ENCODE results near the gene AMIGO2.
A peak's percentile ranks its signal among the peaks of the same experiment; 100 is the strongest.

Gene AMIGO2

DNA sequence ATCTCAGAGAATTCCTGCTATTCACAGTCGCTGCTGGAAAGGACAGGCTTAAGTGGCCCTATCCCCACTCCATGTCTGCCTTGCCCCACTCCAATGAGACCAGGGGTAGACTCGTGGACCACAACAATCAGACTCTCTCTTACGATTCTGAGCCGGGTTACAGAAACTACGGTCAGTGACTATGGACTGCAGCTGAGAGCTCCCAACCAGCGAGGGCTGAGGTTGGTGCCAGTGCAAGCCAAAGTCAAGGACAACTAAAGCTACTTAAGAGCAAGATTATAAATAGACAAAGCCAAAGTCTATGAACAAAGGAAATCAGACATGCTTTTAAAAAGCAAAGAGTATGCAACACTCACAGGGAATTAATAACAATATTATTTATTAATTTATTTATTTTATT lies 18.3 kb upstream of the AMIGO2 start:
- H3K27ac ChIP-seq (ENCODE audit: low read depth, low read length, severe bottlenecking) = no peak overlapping the region
- H3K4me3 ChIP-seq (ENCODE audit: extremely low read depth, insufficient read depth, low read length, poor library complexity, severe bottlenecking) = no peak overlapping the region
- peaks cover 18% of the 10 kb centered on the region for H3K4me1 ChIP-seq (ENCODE audit: control insufficient read depth, insufficient read depth, low read length, poor library complexity, severe bottlenecking)
- no peaks in the 10 kb centered on the region for H3K36me3 ChIP-seq (ENCODE audit: control insufficient read depth, insufficient read depth, low read length)
- no peaks in the 10 kb centered on the region for H3K9me3 ChIP-seq (ENCODE audit: control insufficient read depth, low read length)
- 92 to 98% methylated on average over 5 of the region's 6 CpGs for WGBS, 2 experiments (ENCODE audit: insufficient coverage in 2 of 2)

DNA sequence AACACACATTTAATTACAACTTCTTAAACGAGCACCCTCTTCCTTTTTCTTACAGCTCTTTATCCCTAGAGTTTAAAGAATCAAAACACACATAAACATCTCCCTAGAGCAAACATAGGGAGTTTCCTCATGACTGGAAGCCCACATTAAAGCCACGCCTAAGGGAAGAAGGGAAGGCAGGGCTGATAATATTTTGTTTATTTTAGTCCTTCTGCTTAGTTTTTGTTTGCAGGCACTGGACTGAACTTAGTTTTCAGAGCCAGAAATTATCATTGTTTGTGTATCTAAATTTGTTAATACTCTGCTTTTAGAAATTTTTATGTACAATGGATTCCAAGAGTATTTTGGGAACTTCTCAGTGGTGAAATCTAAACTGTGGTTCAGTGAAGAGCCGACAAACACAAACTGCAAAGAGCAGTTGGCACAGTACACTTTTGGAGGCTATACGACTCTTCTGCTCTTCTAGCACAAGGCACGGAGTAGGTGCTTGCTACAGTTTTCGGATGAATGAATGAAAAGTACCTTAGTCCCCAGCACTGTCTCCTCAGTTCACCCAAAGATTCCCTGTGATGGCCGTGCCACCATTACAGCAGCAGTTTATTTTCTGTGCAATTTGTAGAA lies 17.6 kb upstream of the AMIGO2 start:
- H3K36me3 ChIP-seq (ENCODE audit: control insufficient read depth, insufficient read depth, low read length) = no peaks in the 10 kb centered on the region
- H3K27ac ChIP-seq (ENCODE audit: low read depth, low read length, severe bottlenecking) = no peak overlapping the region
- H3K9me3 ChIP-seq (ENCODE audit: control insufficient read depth, low read length) = no peaks in the 10 kb centered on the region
- H3K4me3 ChIP-seq (ENCODE audit: extremely low read depth, insufficient read depth, low read length, poor library complexity, severe bottlenecking) = no peak overlapping the region
- WGBS, 2 experiments (ENCODE audit: insufficient coverage in 2 of 2) = 94 to 97% methylated on average over 4 to 6 of the region's 7 CpGs
- peaks cover 18% of the 10 kb centered on the region for H3K4me1 ChIP-seq (ENCODE audit: control insufficient read depth, insufficient read depth, low read length, poor library complexity, severe bottlenecking)

DNA sequence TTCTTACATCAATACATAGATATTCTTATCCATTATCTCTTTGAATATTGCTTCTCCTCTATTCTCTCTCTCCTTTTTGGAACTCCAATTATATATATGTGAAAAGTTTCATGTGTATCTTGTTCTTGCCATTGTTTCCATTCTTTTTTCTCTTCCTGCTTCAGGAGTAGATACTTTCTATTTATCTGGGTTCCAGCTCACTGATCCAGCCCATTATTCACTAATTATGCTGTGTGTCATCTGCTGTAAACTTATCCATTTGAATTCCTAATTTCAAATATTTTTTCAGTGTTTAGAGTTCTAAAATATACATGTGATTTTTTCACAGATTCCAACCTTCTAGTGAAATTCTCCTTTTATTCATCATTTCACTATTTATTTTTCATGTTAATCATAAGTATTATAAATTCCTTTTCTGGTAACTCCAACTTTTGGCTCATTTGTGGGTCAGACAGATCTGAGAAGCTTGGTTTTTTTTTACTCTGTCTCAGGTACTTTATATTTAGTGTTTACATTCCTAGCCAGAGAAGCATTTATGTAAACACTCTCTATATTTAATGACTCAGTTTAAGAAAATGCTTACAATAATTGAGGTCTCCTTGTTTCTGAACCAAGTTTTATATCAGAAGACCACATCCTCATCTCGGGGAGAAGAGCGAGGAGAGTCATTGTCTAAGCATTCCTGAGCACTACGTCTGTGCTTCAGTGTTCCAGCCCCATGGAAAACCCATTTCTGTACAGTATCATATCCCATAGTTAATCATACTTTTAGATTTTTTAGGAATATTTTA lies 15.9 kb upstream of the AMIGO2 start:
- Histone ChIP-seq H3K9me3 (ENCODE audit: control insufficient read depth, low read length) (no peaks in the 10 kb centered on the region), H3K36me3 (ENCODE audit: control insufficient read depth, insufficient read depth, low read length) (no peaks in the 10 kb centered on the region), H3K27ac (ENCODE audit: low read depth, low read length, severe bottlenecking) (no peak overlapping the region), H3K4me3 (ENCODE audit: extremely low read depth, insufficient read depth, low read length, poor library complexity, severe bottlenecking) (no peak overlapping the region), H3K4me1 (ENCODE audit: control insufficient read depth, insufficient read depth, low read length, poor library complexity, severe bottlenecking) (peaks cover 18% of the 10 kb centered on the region)
- WGBS, 2 experiments (ENCODE audit: insufficient coverage in 2 of 2) = 75 to 100% methylated on average over 1 to 2 of the region's 3 CpGs

DNA sequence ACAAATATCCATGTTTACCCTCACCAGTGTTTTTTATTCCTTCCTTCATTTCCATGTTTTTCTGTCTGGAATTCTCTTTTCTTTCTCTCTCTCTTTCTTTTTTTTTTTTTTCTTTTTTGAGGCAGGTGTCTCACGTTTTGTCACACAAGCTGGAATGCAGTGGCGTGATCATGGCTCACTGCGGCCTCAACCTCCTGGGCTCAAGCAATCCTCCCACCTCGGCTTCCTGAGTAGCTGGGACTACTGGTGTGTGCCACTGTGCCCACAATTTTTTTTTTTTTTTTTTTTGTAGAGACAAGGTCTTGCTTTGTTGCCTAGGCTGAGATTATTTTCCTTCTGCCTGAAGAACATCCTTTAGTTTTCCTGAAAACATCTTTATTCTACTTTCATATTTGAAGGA lies 15.0 kb upstream of the AMIGO2 start:
- Histone ChIP-seq H3K4me1 (ENCODE audit: control insufficient read depth, insufficient read depth, low read length, poor library complexity, severe bottlenecking) (peaks cover 18% of the 10 kb centered on the region), H3K4me3 (ENCODE audit: extremely low read depth, insufficient read depth, low read length, poor library complexity, severe bottlenecking) (no peak overlapping the region), H3K27ac (ENCODE audit: low read depth, low read length, severe bottlenecking) (no peak overlapping the region), H3K9me3 (ENCODE audit: control insufficient read depth, low read length) (no peaks in the 10 kb centered on the region), H3K36me3 (ENCODE audit: control insufficient read depth, insufficient read depth, low read length) (no peaks in the 10 kb centered on the region)
- 73 to 80% methylated on average over 2 to 3 of the region's 4 CpGs for WGBS, 2 experiments (ENCODE audit: insufficient coverage in 2 of 2)

DNA sequence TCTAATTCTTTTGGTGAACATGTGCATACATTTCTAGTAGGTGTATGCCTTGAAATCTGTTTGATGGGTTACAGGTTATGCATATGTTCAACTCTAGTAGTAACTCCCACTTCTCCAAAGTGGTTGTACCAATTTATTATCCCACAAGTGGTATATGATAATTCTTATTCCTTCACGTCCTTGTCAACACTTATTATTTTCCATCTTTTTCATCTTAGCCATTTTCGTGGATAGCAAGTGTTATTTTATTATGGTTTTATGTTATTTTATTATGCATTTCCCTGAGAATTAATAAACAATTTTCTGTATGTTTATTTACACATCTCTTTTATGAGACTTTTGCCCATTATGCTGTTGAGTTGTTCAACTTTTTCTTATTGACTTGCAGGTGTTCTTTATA lies 11.2 kb upstream of the AMIGO2 start:
- no peaks in the 10 kb centered on the region for H3K9me3 ChIP-seq (ENCODE audit: control insufficient read depth, low read length)
- peaks cover 30% of the 10 kb centered on the region for H3K4me1 ChIP-seq (ENCODE audit: control insufficient read depth, insufficient read depth, low read length, poor library complexity, severe bottlenecking)
- no peaks in the 10 kb centered on the region for H3K36me3 ChIP-seq (ENCODE audit: control insufficient read depth, insufficient read depth, low read length)
- WGBS, 2 experiments (ENCODE audit: insufficient coverage in 2 of 2) = no CpG with 5 or more reads among the region's 2 CpGs
- H3K4me3 ChIP-seq (ENCODE audit: extremely low read depth, insufficient read depth, low read length, poor library complexity, severe bottlenecking) = no peak overlapping the region
- no peak overlapping the region for H3K27ac ChIP-seq (ENCODE audit: low read depth, low read length, severe bottlenecking)

DNA sequence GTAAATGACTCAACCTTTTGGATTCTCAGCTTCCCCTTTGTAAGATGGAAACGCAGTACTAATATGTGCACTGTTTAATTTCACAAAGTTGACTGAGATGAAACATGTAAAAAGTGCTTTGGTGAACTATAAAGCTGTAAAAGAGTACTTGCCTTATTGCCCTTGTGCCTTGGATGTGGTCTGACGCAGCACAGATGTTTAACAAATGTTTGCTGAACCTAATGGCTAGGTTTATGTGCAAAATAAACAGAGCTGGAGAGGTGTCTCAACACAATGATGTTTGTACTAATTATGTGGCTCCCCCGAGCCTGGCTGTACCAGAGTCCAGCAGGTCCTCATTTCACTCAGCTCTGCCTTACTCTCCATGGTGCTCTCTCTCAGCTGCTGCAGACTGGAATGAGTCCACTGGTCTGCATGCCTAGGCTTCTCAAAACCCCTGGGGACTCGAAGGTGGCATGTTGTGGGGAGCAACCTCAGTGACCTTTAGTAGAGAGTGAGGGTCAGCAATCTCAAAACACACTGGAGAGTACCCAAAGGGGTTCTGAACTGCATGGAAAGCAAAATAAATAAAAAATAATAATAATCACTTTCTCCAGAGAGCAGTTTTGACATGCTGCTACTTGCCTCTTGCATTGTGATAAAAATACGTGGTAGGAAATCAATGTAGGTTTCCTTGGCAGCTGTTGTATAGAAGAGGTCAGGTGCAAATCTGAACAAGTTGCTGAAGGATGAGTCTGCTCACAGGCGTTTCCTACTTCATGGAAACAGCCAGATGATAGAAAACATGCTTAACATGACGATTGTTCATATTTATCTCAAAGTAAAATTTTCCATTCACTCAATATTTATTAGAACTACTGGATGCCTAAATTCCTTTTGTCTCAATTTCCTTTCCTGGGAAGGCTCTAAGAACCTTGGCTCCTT lies 8.5 kb upstream of the AMIGO2 start:
- peaks cover 45% of the 10 kb centered on the region for H3K4me1 ChIP-seq (ENCODE audit: control insufficient read depth, insufficient read depth, low read length, poor library complexity, severe bottlenecking)
- H3K9me3 ChIP-seq (ENCODE audit: control insufficient read depth, low read length) = no peaks in the 10 kb centered on the region
- H3K4me3 ChIP-seq (ENCODE audit: extremely low read depth, insufficient read depth, low read length, poor library complexity, severe bottlenecking) = no peak overlapping the region
- H3K27ac ChIP-seq (ENCODE audit: low read depth, low read length, severe bottlenecking) = peak overlapping the region; percentile 51
- 85 to 98% methylated on average over 4 to 5 of the region's 7 CpGs for WGBS, 2 experiments (ENCODE audit: insufficient coverage in 2 of 2)
- no peaks in the 10 kb centered on the region for H3K36me3 ChIP-seq (ENCODE audit: control insufficient read depth, insufficient read depth, low read length)

DNA sequence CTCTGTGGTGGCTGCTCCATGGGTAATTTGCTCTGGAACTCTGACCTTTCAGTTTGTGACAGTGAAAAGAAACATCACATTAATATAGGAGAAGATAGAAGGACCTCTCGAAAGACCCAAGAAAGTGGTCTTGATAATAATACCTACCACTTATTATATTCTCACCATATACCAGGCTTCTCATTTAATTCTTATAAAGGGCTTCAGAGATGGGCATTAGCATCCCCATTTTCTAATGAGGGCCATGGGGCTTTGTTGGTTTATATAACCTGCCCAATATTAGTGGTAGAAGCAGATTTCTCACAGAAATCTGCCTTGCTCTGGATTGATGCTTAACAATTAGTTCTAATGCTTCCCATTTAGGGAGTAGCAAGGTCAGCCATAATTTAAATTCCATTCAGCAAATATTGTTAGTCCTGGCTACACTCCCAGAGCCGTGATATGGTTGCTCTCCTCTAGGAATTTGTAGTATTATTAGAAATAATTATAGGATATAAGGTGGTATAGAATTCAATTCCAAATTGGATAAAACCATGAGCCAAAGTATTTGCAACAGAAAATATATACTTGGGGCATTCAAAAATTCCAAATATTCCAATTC lies 7.4 kb upstream of the AMIGO2 start:
- Histone ChIP-seq H3K36me3 (ENCODE audit: control insufficient read depth, insufficient read depth, low read length) (no peaks in the 10 kb centered on the region), H3K27ac (ENCODE audit: low read depth, low read length, severe bottlenecking) (peak overlapping the region; percentile 79), H3K9me3 (ENCODE audit: control insufficient read depth, low read length) (no peaks in the 10 kb centered on the region), H3K4me1 (ENCODE audit: control insufficient read depth, insufficient read depth, low read length, poor library complexity, severe bottlenecking) (peaks cover 48% of the 10 kb centered on the region), H3K4me3 (ENCODE audit: extremely low read depth, insufficient read depth, low read length, poor library complexity, severe bottlenecking) (no peak overlapping the region)
- no CpG with 5 or more reads among the region's 2 CpGs for WGBS, 2 experiments (ENCODE audit: insufficient coverage in 2 of 2)

DNA sequence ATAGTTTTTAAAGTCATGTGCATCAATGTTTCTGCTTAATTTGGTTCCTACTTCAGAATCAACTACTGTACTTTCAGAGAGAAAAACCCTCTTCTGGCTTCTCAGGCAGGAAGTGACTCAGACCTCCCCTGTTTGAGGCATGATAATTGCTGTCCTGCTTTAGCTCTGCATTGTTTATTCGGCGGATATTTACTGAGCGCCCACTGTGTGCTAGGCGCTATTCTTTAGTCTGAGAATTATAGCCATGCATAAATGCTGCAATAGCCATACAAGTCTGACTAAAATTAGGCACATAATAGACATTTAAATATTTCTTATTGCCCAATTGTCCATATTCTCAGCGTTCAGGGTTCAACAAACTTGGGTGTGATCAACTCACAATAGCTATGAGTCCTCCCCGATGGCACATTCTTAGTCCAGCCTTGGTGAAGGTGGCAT lies 6.1 kb upstream of the AMIGO2 start:
- no peaks in the 10 kb centered on the region for H3K9me3 ChIP-seq (ENCODE audit: control insufficient read depth, low read length)
- peaks cover 52% of the 10 kb centered on the region for H3K4me1 ChIP-seq (ENCODE audit: control insufficient read depth, insufficient read depth, low read length, poor library complexity, severe bottlenecking)
- peak overlapping the region; percentile 79 for H3K27ac ChIP-seq (ENCODE audit: low read depth, low read length, severe bottlenecking)
- no peaks in the 10 kb centered on the region for H3K36me3 ChIP-seq (ENCODE audit: control insufficient read depth, insufficient read depth, low read length)
- no peak overlapping the region for H3K4me3 ChIP-seq (ENCODE audit: extremely low read depth, insufficient read depth, low read length, poor library complexity, severe bottlenecking)
- 15 to 31% methylated on average over 4 to 5 of the region's 6 CpGs for WGBS, 2 experiments (ENCODE audit: insufficient coverage in 2 of 2)

DNA sequence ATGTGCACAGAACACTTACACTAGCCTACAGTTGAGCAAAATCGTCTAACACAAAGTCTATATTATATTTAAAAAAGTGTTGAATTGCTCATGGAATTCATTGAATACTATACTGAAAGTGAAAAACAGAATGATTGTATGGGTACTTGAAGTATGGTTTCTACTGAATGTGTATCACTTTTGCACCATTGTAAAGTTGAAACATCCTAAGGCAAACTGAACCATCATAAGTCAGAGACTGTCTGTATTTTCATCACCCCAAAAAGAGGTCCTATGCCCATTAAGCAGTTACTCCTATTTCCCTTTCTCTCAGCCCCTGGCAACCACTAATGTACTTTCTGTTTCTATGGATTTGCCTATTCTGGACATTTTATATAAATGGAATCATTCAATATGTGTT lies 4.4 kb upstream of the AMIGO2 start:
- Histone ChIP-seq H3K4me1 (ENCODE audit: control insufficient read depth, insufficient read depth, low read length, poor library complexity, severe bottlenecking) (peaks cover 52% of the 10 kb centered on the region), H3K4me3 (ENCODE audit: extremely low read depth, insufficient read depth, low read length, poor library complexity, severe bottlenecking) (no peak overlapping the region), H3K9me3 (ENCODE audit: control insufficient read depth, low read length) (no peaks in the 10 kb centered on the region), H3K27ac (ENCODE audit: low read depth, low read length, severe bottlenecking) (peak overlapping the region; percentile 79), H3K36me3 (ENCODE audit: control insufficient read depth, insufficient read depth, low read length) (no peaks in the 10 kb centered on the region)
- WGBS, 2 experiments (ENCODE audit: insufficient coverage in 2 of 2) = no CpG with 5 or more reads among the region's 1 CpG

DNA sequence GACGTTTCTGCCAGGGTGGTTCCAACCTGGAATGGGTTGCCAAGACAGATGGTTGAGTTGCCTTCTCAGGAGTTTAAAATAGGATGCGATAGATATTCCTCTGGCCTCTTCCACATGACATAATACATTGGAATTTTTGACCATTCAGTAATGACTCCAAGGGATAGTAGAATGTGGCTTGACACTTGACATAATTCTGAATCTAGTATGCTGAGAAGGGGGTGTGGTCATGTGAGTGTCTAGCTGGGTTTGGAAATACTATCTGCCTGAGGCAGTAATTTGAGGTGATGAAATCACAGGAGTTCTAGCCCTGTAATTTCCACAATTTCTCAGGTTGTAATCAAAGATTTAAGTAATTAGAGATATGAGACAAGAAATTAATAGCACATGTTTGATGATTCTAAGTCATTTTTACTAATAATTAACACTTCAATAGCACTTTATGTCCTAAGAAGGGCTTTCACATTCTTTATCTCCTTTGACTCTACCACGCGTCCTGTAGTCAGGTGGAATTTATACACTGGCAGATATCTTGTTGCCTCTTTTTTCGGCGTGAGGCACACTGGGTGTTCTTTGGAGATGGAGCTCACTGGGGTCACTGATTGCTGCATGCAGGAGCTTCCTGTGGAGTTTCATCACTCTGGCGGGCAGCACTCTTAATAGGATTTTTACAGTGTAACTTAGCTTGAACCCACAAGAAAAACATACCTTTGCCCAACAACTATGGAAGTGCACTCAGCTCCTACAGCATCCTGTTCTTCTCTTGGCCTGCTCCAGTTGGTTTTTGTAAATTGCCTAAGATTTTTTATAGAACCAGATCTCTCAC lies 3.2 kb upstream of the AMIGO2 start:
- Histone ChIP-seq H3K27ac (ENCODE audit: low read depth, low read length, severe bottlenecking) (no peak overlapping the region), H3K36me3 (ENCODE audit: control insufficient read depth, insufficient read depth, low read length) (peaks cover under 1% of the 10 kb centered on the region), H3K4me1 (ENCODE audit: control insufficient read depth, insufficient read depth, low read length, poor library complexity, severe bottlenecking) (peaks cover 48% of the 10 kb centered on the region), H3K9me3 (ENCODE audit: control insufficient read depth, low read length) (no peaks in the 10 kb centered on the region), H3K4me3 (ENCODE audit: extremely low read depth, insufficient read depth, low read length, poor library complexity, severe bottlenecking) (no peak overlapping the region)
- 54 to 67% methylated on average over 4 to 6 of the region's 7 CpGs for WGBS, 2 experiments (ENCODE audit: insufficient coverage in 2 of 2)

Data from mesodermal cell (in vitro differentiated cells).